ENCODE measurements around the gene NTSR2. TPM values are rescaled to one million over a fixed set of nuclear protein-coding genes. Genes with fewer than 3 reads are reported as not detected.
"Not testable (repeated sequence)": the region's sequence is repeated elsewhere in the genome, so short reads cannot be mapped to it uniquely, and the experiment has no call there.

Gene NTSR2
- total RNA-seq, 1 experiment from 2014 or later = not detected

- no peak for DNase-seq (ENCODE audit: low spot score)
Measured at GRCh38 chr2:11679486-11680181, 9.6 kb upstream of the NTSR2 start.

DNA sequence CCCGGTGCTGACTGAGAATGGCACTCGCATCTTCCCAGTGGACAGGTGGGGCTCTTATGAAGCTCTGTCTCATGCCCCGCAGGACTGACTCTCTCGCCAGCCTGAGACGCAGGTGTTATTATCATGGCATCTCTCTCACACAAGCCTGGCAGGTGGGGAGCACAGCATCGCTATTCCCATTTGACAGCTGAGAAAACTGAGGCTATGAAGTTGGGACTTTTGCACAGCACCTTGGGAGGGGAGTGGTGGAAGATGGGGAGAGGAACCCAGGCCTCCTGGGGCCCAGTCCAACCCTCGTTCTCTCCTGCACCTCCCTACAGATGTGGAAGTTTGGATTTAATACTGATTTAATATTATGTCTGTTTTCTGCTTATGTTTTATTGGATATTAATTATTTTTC, 9.0 kb upstream of the NTSR2 start:
- DNase-seq (ENCODE audit: low spot score) = no peak

- no peak for DNase-seq (ENCODE audit: low spot score)
Measured at GRCh38 chr2:11678306-11678960, 8.4 kb upstream of the NTSR2 start.

DNA sequence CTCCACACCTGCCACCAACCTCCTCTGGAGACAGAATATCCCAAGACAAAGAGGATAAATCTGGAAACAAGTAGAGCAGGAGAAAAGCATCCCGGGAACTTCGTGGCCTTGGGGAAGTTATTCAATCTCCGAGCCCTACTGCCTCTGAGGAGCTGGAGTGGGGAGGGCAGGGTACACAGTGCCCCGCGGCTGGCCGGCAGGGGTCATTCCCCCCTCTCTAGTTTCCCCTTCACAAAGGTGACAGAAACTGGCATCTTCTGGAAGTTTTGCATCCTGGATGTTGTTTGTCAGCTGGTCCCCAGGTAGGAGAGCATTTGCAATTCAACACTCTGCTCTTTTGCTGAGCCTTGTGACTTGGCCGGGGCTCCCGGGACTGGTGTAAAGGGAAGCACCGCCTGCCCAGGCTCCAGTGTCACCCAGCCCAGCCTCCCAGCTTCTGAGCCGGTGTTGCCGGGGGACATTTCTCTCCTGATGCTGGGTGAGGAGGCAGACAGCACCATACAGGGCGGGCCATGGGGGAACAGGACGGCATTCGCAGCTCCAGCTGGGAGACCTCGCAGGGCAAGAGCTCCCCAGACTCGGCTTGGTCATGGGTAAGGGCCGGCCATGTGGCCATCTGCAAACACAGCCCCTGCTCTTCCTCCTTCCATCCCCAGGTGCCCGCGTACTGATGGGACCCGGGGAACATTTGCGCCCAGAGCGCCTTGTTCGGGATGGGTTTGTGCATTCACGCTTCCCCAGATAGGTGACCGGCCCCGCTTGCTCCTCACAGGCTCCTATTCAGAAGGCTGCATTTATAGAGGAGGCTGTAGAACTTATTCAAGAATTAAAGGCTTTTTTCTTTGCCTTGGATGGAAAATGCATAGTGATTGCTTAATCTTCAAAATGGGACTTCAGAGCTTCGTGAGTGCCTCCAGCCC, 7.4 kb upstream of the NTSR2 start:
- DNase-seq (ENCODE audit: low spot score) = no peak

DNA sequence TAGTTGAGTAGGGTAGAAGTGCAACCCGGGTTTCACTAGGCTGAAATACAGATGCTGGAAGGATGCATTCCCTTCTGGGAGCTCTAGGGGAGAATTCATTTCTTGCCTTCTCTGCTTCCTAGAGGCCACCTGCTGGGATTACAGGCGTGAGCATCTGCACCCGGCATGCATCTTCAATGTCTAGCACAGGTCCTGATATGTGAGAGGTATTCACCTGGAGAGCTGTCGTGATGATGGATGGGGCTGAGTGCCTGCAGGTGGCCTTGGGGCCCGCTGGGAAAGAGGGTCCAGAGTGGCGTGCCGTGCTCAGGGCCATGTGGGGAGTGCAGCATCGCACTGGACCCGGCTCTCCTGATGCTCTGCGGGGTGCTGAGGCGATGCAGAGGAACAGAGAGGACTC, 6.6 kb upstream of the NTSR2 start:
- no peak for DNase-seq (ENCODE audit: low spot score)

DNA sequence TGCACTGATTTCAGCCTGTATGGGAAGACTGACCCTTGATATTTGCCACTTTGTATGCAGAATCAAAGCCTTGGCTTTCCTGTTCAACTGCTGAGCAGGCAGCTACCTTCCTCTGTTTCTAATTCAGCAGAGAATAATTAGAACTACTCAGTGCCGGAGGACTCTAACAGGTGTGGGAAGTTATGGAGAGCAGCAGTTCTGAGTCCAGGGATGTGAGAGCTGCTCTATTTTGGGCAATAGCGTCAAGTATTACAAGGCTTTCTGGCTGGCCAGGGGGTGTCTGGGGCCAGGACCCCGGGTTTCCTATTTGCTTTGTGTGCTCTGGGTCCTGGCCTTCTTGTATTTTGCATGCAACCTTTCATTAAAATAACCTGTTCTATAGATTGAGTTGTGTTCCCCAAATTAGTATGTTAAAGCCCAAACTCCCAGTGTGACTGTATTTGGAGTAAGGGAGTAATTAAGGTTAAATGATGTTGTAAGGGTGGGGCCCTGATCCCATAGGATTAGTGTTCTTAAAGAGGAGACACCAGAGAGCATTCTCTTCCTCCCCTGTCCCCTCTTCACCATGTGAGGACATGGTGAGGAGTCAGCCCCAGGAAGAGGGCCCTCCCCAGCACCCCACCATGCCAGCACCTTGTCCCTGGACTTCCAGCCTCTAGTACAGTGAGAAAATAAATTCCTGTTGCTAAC, 5.6 kb upstream of the NTSR2 start:
- DNase-seq (ENCODE audit: low spot score) = no peak

DNA sequence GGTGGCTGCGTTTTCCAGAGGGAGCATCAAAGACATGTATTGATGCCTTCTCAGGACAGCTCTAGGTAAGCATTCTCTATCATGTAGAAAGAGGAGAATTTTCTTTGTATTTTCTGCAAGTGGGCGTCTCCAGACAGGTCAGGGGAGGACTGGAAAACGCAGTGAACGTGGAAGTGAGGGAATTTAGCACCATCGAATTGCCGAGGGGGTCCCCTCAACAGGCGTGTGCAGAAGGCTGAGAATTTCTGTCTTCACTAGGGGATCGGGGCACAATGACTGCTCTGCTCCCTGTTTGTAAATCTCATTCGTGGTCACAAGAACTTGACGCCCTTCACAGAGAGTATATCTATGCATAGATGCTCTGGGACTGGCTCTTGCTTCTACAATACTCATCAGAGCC, 5.0 kb upstream of the NTSR2 start:
- no peak for DNase-seq (ENCODE audit: low spot score)

DNA sequence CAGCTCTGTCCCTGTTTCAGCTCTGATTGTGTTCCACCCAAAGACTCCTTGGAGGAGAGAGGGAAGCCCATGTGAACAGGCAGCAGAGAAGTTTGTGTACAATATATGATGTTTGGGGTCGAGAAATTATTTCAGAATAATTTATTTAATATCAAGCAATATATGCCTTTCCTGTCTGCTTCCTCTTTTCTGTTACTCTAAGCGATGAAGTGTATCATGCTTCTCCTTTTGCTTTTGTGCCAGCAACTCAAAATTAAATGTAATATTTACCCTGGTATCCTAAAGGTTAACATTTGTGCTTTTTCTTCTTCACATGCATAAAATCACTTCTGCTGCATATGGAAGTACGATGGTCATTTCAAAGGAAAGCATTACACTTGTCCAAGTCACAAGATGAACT, 2.4 kb upstream of the NTSR2 start:
- DNase-seq (ENCODE audit: low spot score) = no peak

DNA sequence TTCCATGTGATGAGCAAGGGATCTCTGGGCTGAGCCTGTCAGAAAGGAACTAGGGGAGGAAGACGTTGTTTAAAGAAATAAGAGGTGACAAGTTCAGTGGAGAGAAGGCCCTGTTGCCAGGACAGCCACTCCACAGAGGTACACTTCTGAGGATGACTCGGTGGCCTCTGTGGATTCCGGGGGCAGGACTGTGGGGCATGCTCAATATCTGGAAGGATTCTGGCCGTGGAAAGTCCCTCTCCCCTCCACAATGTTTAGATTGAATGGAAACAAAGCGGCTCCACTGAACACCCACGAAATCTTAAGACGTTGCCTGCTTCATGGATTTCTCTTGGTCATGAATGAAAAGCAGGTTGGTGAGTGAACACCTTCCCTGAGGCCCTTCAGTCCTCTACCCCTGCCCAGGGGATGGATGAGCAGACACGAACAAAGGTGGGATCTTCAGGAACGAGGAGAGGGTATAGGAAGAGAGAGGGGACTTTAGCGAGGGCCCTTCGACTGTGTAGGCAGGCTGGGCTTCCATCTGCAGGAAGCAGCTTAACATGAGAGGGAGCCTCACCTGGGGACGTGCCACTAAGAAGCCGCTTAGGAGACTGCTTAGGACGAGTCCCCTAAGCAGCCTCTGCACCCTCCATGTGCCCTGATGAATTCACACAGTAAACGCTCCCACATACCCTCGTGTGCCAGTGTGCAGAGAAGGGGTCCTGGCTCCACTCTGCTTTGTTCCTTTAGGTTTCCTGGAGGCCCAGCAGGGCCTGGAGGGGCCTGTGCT, 1.9 kb downstream of the NTSR2 start:
- DNase-seq (ENCODE audit: low spot score) = no peak

DNA sequence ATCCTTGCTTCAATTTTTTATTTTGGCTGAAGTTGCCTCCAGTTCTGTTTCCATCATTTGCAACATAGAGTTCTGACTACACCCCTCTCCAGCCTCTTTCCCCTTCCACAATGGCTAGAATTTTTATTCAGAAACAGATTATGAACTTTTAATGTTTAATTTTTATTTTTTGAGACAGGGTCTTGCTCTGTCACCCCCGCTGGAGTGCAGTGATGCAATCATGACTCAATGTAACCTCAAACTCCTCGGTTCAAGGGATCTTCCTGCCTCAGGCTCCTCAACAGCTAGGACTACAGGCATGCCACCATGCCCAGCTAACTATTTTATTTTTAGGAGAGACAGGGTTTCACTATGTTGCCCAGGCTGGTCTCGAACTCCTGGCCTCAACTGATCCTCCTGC, 2.8 kb downstream of the NTSR2 start:
- DNase-seq (ENCODE audit: low spot score) = no peak

GRCh38 chr2:11665510-11666362, 4.3 kb downstream of the NTSR2 start:
- no peak for DNase-seq (ENCODE audit: low spot score)

DNA sequence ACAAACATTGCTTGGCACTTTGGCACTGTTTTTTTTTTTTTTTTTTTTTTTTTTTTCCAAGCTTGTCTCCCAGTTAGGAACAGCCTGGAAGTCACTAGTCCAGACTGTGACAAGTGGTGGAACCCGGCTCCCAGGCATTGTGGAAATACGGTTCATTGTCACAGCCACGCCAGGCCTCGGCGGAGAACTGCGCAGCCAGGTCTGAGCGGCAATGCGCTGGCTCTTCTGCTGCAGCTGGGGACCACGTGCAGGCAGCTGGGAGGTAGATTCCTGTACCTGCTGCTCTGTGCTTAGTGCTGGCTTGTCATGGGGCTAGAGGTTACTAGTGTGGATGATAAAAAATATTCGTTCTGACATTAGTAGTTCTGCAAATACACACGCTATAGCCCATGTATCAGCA, 5.0 kb downstream of the NTSR2 start:
- no peak for DNase-seq (ENCODE audit: low spot score)

DNA sequence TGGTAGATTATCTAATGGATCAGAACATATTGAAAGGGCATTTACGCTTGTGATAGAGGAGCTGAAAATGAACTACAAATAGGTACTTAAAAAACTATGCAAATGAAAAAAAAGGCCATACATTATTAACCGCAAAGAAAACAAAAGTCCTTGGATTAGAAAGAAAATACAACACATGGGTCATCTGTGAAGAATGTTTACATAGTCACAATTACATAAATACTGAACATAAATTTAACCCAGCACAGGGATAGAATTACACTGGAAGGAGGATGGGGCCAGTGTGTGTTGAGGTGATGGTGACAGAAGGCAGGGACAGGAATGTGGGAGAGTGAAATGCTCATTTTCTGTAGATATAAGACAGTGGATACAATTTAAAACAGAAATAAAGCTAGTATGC, 6.6 kb downstream of the NTSR2 start:
- no peak for DNase-seq (ENCODE audit: low spot score)

DNA sequence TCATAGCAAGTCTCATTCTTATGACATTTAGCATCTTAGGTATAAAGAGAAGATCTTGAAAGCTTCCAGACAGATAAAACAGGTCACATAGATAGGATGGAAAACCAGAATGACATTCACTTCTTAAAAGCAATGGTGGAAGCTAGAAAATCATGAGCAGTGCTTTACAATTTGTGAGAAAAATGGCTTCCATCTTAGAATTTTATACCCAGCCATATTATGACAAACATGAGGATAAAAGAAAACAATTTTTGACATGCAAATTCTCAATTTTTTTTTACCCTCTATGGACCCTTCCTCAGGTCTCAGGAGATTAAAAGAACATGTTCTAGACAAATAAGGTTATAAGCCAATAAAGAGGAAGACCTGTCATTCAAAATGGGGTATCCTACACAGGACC, 7.1 kb downstream of the NTSR2 start:
- no peak for DNase-seq (ENCODE audit: low spot score)

DNA sequence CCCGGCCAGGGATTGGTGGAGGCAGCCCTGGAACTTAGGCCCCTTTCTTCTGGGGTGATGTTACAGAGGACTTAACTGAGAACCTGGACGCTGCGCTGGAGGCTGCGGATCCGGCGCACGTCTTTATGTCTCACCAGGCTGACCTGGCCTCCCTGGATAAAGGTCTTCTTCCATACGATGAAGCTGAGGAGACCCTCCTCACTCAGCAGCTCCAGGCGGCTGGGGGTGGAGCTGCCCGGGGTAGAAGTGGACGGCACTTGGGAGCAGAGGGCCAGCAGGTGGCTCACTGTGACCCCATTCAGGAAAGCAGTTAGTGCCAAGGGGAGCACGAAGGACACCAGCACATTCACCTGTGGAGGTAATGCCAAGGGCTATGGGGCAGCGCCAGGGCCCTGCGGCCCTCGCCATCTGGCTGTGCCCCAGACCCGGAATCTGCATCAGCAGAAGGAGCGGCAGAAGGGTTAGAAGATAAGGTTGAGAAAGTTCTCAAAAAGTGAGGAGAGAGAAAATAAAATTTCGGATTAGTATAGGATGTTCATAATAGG, 8.0 kb downstream of the NTSR2 start:
- DNase-seq (ENCODE audit: low spot score) = no peak

GRCh38 chr2:11660396-11660795, 9.6 kb downstream of the NTSR2 start:
- not testable (repeated sequence) for DNase-seq (ENCODE audit: low spot score)

DNA sequence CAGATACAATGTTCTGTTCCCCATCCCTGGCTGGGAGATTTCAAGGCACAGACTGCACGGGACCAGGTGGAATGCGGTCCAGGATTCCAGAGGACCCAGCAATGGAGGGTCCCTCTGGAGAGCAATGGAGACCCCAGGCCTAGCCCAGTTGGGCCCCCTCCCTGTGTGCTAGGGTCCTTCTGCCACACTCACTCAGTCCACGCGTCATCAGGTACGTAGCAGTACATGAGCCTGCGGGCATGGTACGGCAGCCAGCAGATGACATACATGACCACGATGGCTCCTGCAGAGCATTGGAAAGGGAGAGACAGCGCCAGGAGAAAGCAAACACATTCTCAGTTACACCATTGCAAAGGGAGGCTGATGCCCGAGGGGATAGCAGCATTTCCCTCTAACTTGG, 10.1 kb downstream of the NTSR2 start:
- DNase-seq (ENCODE audit: low spot score) = no peak

- no peak for DNase-seq (ENCODE audit: low spot score)
Measured at GRCh38 chr2:11659115-11659475, 10.9 kb downstream of the NTSR2 start.

GRCh38 chr2:11658208-11659114, 11.5 kb downstream of the NTSR2 start:
- no peak for DNase-seq (ENCODE audit: low spot score)

All from A172 (cell line).